GM10248 (cell line): ENCODE measurements around the gene PNPLA7.
"Not testable (repeated sequence)": the region's sequence is repeated elsewhere in the genome, so short reads cannot be mapped to it uniquely, and the experiment has no call there.

ENCODE experiments used
- CTCF ChIA-PET: fragments of 300-600 bp; sonication (Branson Sonifier 250); formaldehyde crosslinking; extraction: SDS; loops from one replicate; lab custom pipeline; 2021; ENCODE audit warnings: antibody characterized with exemption; lab: Yijun Ruan, JAX
- POLR2A ChIA-PET: fragments of 350-650 bp; sonication (Branson Sonifier 250); formaldehyde crosslinking; extraction: SDS; loops from one replicate; lab custom pipeline; 2020; ENCODE audit warnings: antibody characterized with exemption; lab: Yijun Ruan, JAX
- DNase-seq: peaks from one replicate; pipeline ENCODE4 v3.0.0; 2012; ENCODE audit errors: extremely low spot score
- CTCF ChIP-seq: IDR thresholded peaks from 2 replicates; pipeline ENCODE4 v1.5.1; 2012; ENCODE audit warnings: mild to moderate bottlenecking, low read depth; ENCODE audit errors: extremely low read depth, missing control alignments, control extremely low read depth

The PNPLA7 gene

GRCh38 chr9:137515338-137515724 lies 34.9 kb downstream of the PNPLA7 start:
- TF ChIP-seq CTCF, result no peak
- CTCF ChIA-PET, result no interaction called here
- POLR2A ChIA-PET, result no interaction called here
- no peak for DNase-seq

GRCh38 chr9:137514691-137515337 lies 35.4 kb downstream of the PNPLA7 start:
- CTCF ChIA-PET, result no interaction called here
- TF ChIP-seq CTCF, result no peak
- POLR2A ChIA-PET, result no interaction called here

GRCh38 chr9:137513801-137514570 lies 36.2 kb downstream of the PNPLA7 start:
- POLR2A ChIA-PET, result interaction anchor here (0.7 kb wide), 1 partner anchor 594 kb away, joined by 6 read pairs; no protein-coding TSS in a partner anchor

More at GRCh38 chr9:137514691-137515337, 35.4 kb downstream of the PNPLA7 start:
- DNase-seq, result no peak

GRCh38 chr9:137513136-137513535 lies 37.1 kb downstream of the PNPLA7 start:
- DNase-seq, result not testable (repeated sequence)
- CTCF ChIA-PET, result interaction anchor here (1.5 kb wide), 1 partner anchor 39 kb away, joined by 4 read pairs; the partner anchor contains the start of gene MRPL41
- POLR2A ChIA-PET, result interaction anchor here (0.7 kb wide), 1 partner anchor 595 kb away, joined by 6 read pairs; no protein-coding TSS in a partner anchor

More at GRCh38 chr9:137513801-137514570, 36.2 kb downstream of the PNPLA7 start:
- DNase-seq, result not testable (repeated sequence)
- CTCF ChIA-PET, result interaction anchor here (1.5 kb wide), 1 partner anchor 38 kb away, joined by 4 read pairs; the partner anchor contains the start of gene MRPL41

- no peak for TF ChIP-seq CTCF
- CTCF ChIA-PET, result no interaction called here
- DNase-seq, result no peak
- POLR2A ChIA-PET, result no interaction called here
Measured at GRCh38 chr9:137511758-137512463, 38.3 kb downstream of the PNPLA7 start.

- CTCF ChIA-PET, DNase-seq, POLR2A ChIA-PET: not testable (repeated sequence)
Measured at GRCh38 chr9:137511126-137511525, 39.1 kb downstream of the PNPLA7 start.

GRCh38 chr9:137509198-137509597 lies 41.0 kb downstream of the PNPLA7 start:
- ChIA-PET POLR2A (no interaction called here), CTCF (interaction anchor here (1.1 to 2.1 kb wide), 6 partner anchors 14 to 50 kb away, joined by 3 to 6 read pairs (median 5); partner anchors contain the start of gene NSMF)
- no peak for TF ChIP-seq CTCF
- no peak for DNase-seq
